ENCODE results near the gene TMEM134.

The TMEM134 gene

DNA sequence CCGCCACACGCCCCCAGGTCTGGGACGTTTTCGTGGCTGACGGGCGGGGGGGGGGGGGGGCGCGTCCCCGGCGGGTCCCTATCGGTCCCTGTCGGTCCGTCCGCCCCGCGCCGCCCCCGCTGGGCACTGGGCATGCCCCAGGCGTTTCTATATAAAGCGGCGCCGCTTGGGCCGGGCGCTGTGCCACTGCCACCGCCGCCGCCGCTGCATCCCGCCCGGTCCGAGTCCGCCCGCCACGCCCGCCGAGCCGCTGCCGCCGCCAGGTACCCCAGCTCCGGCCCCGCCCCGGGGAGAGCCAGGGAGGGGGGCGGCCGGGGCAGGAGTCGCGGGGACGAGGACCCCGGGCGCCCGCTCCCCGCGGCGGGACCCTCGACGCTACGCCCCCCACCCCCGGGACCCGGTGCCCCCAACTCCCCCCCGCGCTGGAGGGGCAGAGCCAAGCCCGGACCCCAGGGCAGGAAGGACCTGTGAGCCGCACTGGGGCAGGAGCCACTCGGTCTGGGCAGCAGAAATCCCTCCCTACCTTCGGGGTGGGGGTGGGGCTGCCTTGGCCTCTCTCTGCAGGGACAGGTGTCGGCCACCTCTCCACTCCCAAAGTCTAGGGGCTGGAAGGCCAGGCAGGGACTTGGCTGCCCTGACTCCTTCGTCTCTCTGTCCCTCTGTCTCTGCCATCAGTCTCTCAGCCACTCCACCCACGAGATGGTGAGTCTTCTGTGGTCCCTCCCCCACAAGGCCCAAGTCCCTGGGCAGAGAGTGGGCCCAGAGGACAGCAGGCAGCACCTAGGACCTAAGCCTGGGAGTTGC lies 53.3 kb downstream of the TMEM134 start, which contains the start of gene CARNS1:
Gene CARNS1 (plus strand): TSS at position 178 of the 804 bp plus-strand sequence. CDS start 522 bp downstream, at position 700.
- no peak for TF ChIP-seq CTCF (IDR thresholded peaks at IDR 0.05)

- TF ChIP-seq CTCF (IDR thresholded peaks at IDR 0.05): no peak
Observed at GRCh38 chr11:67413266-67413849, 55.7 kb downstream of the TMEM134 start.

DNA sequence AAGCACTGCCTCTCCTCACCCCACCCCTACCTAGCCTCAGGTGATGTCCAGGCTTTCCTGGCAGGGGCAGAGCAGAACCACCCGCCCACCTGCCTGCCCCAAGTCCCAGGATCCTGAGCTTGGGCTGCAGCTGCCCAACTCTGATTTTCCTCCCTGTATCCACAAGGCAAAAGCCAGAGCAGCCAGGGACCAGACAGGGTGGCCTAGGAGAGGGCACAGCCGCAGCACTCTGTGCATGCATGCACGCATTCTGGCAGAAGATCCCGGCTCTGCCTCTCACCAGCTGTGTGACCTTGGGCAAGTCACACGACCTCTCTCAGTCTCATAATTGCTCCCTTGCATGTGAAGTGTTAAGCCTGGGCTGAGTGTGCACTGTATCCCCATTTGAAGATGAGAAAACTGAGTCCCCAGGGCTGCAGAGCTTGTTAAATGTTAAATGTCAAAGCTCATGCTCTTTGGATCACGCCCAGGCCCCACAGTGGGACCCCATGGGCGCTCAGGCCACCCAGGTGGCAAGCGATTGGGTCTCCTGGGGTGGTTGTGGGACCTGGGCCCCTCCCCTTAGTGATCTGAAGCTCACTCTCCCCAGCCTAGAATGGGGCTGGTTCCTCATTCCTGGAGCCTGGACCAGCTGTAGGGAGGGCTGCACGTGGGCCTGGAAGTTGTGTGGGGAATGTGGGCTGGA lies 56.4 kb downstream of the TMEM134 start:
- TF ChIP-seq CTCF (IDR thresholded peaks at IDR 0.05): no peak

- TF ChIP-seq CTCF (IDR thresholded peaks at IDR 0.05): no peak
Observed at GRCh38 chr11:67411785-67412152, 57.3 kb downstream of the TMEM134 start.
